Measurements from ENCODE around the gene PTPMT1.

The PTPMT1 gene

DNA sequence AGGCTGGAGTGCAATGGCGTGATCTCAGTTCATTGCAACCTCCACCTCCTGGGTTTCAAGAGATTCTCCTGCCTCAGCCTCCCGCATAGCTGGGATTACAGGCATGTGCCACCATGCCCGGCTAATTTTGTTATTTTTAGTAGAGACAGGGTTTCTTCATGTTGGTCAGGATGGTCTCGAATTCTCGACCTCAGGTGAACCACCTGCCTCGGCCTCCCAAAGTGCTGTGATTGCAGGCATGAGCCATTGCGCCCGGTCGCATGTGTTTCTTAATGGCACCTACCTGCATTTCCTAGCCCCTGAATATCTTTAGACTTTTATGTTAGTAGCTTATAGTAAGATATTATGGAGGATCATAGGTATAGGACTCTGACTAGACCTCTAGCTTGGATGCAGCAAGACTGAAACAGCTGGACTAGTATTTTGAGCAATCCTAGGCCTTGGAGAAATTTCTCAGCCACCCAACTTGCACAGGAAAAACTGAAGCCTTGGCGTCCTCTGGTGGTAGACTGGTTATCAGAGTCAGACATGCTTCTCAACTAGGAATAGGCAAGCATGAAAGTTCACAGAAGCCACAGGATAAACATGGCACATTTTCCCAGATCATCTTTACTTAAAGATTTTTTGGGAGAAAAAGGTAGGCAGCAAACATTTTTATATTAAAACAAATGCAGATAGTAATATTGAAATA lies 51.5 kb downstream of the PTPMT1 start:
- DNase-seq: peak; percentile 28

DNA sequence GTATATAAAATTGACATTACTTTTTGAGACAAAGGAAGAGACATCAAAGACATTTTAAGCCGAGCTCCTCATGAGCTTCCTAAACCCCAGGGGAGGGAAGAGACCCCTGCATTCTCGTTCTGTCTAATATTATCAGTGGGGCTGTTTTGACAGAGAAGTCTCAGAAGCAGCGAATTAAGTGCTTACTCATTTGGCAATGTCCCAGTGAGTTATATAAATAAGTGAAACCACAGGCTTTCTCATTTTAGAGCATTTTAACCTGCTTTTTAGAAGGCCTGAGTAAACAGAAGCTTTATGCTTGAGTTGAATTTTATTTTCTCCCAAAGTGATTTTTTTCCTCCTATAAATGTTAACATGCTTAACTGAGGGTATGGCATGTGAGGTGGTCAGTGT lies 52.0 kb downstream of the PTPMT1 start:
- no peak for DNase-seq

DNA sequence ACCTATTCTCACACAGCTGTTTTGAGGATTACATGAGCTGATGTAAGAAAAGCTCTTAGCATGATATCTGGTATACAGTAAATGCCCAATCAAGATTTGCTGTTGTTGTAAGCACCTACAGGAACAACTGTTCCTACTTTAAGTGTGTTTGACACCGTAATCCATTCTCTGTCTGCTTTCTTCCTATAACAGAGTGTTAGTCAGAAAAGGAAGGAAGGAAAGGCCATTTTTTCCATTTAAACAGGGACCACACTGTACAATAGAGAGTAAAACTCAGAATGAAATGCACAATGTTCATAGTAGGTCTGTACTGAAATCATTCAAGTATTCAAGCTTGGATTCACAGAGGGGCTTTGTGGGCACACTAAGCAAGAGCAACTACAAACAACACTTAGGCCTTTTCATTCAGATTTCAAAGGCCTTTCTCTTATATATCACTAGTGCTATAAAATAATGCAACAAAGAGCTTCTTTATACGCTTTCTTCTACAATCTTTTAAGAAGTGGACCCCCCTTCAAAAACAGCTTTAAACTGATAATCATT lies 55.5 kb downstream of the PTPMT1 start:
- DNase-seq: no peak

All from retina (tissue), 1 donor.